HepG2 (cell line): ENCODE measurements around the gene ARHGEF1. TPM values are rescaled to one million over a fixed set of nuclear protein-coding genes. Genes with fewer than 3 reads are reported as not detected.
A peak's percentile ranks its signal among the peaks of the same experiment; 100 is the strongest.

Experiments
- ARHGAP35 ChIP-seq: sonication (generic); formaldehyde crosslinking; IDR thresholded peaks from 2 replicates; pipeline ENCODE4 v1.9.0; 2022; ENCODE audit warnings: mild to moderate bottlenecking, inconsistent platforms, moderate library complexity, missing genetic modification reagents, borderline replicate concordance
- BRD4 ChIP-seq: sonication (generic); formaldehyde crosslinking; IDR thresholded peaks from 2 replicates; pipeline ENCODE4 v1.4.0; 2020; ENCODE audit warnings: missing genetic modification reagents
- CEBPG ChIP-seq: IDR thresholded peaks from 2 replicates; pipeline ENCODE4 v1.6.1; 2016
- FOXP1 ChIP-seq, 2 experiments: fragments of 450-650 bp in 1 of 2; IDR thresholded peaks; 2 replicates each; pipeline ENCODE4 v1.6.1; 2017 to 2018; ENCODE audit warnings: antibody characterized with exemption in 1 of 2
- MIXL1 ChIP-seq: IDR thresholded peaks from 2 replicates; pipeline ENCODE4 v1.6.1; 2016
- MYNN ChIP-seq: sonication (generic); formaldehyde crosslinking; IDR thresholded peaks from 2 replicates; pipeline ENCODE4 v1.4.0; 2020; ENCODE audit warnings: mild to moderate bottlenecking, low read depth, missing genetic modification reagents
- NFE2 ChIP-seq: sonication (generic); formaldehyde crosslinking; IDR thresholded peaks from 2 replicates; pipeline ENCODE4 v1.4.0; 2020; ENCODE audit warnings: missing genetic modification reagents
- POLR2AphosphoS5 ChIP-seq: IDR thresholded peaks from 2 replicates; pipeline ENCODE4 v1.6.1; 2012; ENCODE audit warnings: low read depth, low read length
- SALL1 ChIP-seq: sonication (generic); formaldehyde crosslinking; IDR thresholded peaks from 2 replicates; pipeline ENCODE4 v1.8.0; 2022; ENCODE audit warnings: mild to moderate bottlenecking, missing genetic modification reagents
- SMYD3 ChIP-seq: sonication (generic); formaldehyde crosslinking; IDR thresholded peaks from 2 replicates; pipeline ENCODE4 v1.8.1; 2023; ENCODE audit warnings: mild to moderate bottlenecking, missing genetic modification reagents
- YEATS4 ChIP-seq: sonication (generic); formaldehyde crosslinking; IDR thresholded peaks from 2 replicates; pipeline ENCODE4 v1.4.0; 2020; ENCODE audit warnings: missing genetic modification reagents, borderline replicate concordance
- ZBTB21 ChIP-seq: sonication (generic); formaldehyde crosslinking; IDR thresholded peaks from 2 replicates; pipeline ENCODE4 v1.4.0; 2020; ENCODE audit warnings: missing genetic modification reagents
- ZNF12 ChIP-seq: sonication (generic); formaldehyde crosslinking; IDR thresholded peaks from 2 replicates; pipeline ENCODE4 v1.5.0; 2020; ENCODE audit warnings: missing genetic modification reagents
- ZNF180 ChIP-seq: sonication (generic); formaldehyde crosslinking; IDR thresholded peaks from 2 replicates; pipeline ENCODE4 v1.4.0; 2020; ENCODE audit warnings: low read depth, missing genetic modification reagents, borderline replicate concordance
- ZNF350 ChIP-seq: sonication (generic); formaldehyde crosslinking; IDR thresholded peaks from 2 replicates; pipeline ENCODE4 v1.4.0; 2020; ENCODE audit warnings: mild to moderate bottlenecking, low read depth, missing genetic modification reagents, borderline replicate concordance
- ZNF354B ChIP-seq: sonication (generic); formaldehyde crosslinking; IDR thresholded peaks from 2 replicates; pipeline ENCODE4 v1.8.0; 2022; ENCODE audit warnings: mild to moderate bottlenecking, missing genetic modification reagents
- ZNF441 ChIP-seq: sonication (generic); formaldehyde crosslinking; IDR thresholded peaks from 2 replicates; pipeline ENCODE4 v1.7.0; 2021; ENCODE audit warnings: missing genetic modification reagents, borderline replicate concordance
- ZNF496 ChIP-seq: sonication (generic); formaldehyde crosslinking; IDR thresholded peaks from 2 replicates; pipeline ENCODE4 v1.8.1; 2023; ENCODE audit warnings: mild to moderate bottlenecking, moderate library complexity, missing genetic modification reagents; ENCODE audit not compliant: insufficient replicate concordance
- ZNF564 ChIP-seq: sonication (generic); formaldehyde crosslinking; IDR thresholded peaks from 2 replicates; pipeline ENCODE4 v1.8.1; 2023; ENCODE audit warnings: mild to moderate bottlenecking, missing genetic modification reagents
- ZNF605 ChIP-seq: sonication (generic); formaldehyde crosslinking; IDR thresholded peaks from 2 replicates; pipeline ENCODE4 v1.8.0; 2022; ENCODE audit warnings: mild to moderate bottlenecking, missing genetic modification reagents
- ZNF878 ChIP-seq: sonication (generic); formaldehyde crosslinking; IDR thresholded peaks from 2 replicates; pipeline ENCODE4 v1.8.1; 2023; ENCODE audit warnings: mild to moderate bottlenecking, missing genetic modification reagents, moderate library complexity
- ZSCAN30 ChIP-seq: sonication (generic); formaldehyde crosslinking; IDR thresholded peaks from 2 replicates; pipeline ENCODE4 v1.5.0; 2020; ENCODE audit warnings: mild to moderate bottlenecking, missing genetic modification reagents
- polyA plus RNA-seq, 8 experiments: library from polyadenylated mRNA; depleted of rRNA in 3 of 8; stranded (reverse) in 7 of 8; unstranded in 1 of 8; fragments of >200 nt; fragmentation: Illumina TruSeq in 4 of 8; extraction: Trizol in 4 of 8; gene quantifications; 2 replicates each; pipeline versions ENCODE4 v1.2.1 to v1.2.3, GENCODE V29; 2011 to 2016; ENCODE audit warnings: low read depth in 4 of 8, missing spikeins in 1 of 8, mixed read lengths in 1 of 8; ENCODE audit not compliant: insufficient read depth in 1 of 8
- total RNA-seq, 5 experiments: library from RNA; depleted of rRNA; stranded (reverse); fragments of >200 nt; fragmentation: Illumina TruSeq; extraction: Trizol; gene quantifications; 2 replicates each; pipeline ENCODE4 v1.2.3, GENCODE V29; 2016; ENCODE audit warnings: low read depth in 1 of 5
- TF ChIP-seq, protein P1 (sequence below): sonication (generic); formaldehyde crosslinking; IDR thresholded peaks from 2 replicates; pipeline ENCODE4 v1.5.0; 2020; ENCODE audit warnings: missing genetic modification reagents
- TF ChIP-seq, protein P2 (sequence below): sonication (generic); formaldehyde crosslinking; IDR thresholded peaks from 2 replicates; pipeline ENCODE4 v1.5.0; 2020; ENCODE audit warnings: missing genetic modification reagents
- TF ChIP-seq, protein P3 (sequence below): sonication (generic); formaldehyde crosslinking; IDR thresholded peaks from 2 replicates; pipeline ENCODE4 v1.4.0; 2020; ENCODE audit warnings: missing genetic modification reagents, borderline replicate concordance

Gene ARHGEF1
- total and polyA plus RNA-seq, 2 of the 13 experiments (the other 11 are each of a cell fraction or from before 2014, with no cell fraction given): 33.7 to 34.7 TPM

DNA sequence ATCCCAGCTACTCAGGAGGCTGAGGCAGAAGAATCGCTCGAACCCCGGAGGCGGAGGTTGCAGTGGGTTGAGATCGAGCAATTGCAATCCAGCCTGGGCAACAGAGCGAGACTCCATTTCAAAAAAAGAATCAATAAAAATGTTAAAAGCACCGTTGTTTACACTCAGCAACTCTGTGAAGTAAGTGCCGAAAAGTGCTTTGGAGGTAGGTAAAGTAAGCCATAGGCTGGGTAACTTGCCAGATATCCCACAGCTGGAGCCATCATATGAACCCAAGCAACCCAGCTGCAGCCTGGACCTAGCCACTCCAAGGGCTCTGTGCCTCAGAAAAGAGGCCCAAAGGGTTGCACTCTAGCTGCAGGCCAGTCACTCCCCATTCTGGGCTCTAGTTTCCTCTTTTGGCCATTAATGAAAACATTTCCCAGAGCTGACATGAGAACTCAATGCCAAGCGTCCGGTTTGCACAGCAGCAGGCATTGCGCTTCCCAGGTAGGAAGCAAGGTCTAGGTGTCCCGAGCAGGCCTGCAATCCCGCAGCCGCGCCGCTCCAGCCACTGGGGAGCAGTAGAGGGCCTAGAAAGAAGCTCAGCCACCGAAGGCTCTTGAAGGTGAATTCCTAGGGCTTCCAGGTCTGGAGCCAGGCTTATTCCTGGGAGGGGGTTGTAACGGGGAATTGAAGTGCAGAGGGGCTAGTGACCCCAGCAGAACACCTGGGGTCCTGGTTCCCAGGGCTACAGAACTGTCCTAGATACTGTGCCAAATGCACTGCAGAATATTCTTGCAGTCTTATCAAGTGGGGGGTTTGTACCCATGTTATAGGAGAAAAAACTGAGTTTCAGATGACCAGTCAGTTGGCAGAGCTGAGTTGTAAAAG lies 10.0 kb upstream of the ARHGEF1 start (continued):
- no peak for TF ChIP-seq SMYD3 (CRISPR knock-in tag)
- TF ChIP-seq ZNF878: no peak
- no peak for TF ChIP-seq ZNF496 (CRISPR knock-in tag)
- TF ChIP-seq ARHGAP35 (CRISPR knock-in tag): no peak
- TF ChIP-seq POLR2AphosphoS5: peak; percentile 59
- TF ChIP-seq MYNN: no peak
- TF ChIP-seq, protein P1, sequence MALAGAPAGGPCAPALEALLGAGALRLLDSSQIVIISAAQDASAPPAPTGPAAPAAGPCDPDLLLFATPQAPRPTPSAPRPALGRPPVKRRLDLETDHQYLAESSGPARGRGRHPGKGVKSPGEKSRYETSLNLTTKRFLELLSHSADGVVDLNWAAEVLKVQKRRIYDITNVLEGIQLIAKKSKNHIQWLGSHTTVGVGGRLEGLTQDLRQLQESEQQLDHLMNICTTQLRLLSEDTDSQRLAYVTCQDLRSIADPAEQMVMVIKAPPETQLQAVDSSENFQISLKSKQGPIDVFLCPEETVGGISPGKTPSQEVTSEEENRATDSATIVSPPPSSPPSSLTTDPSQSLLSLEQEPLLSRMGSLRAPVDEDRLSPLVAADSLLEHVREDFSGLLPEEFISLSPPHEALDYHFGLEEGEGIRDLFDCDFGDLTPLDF (CRISPR knock-in tag): no peak
- no peak for TF ChIP-seq ZNF12
- TF ChIP-seq CEBPG (CRISPR knock-in tag): peak; percentile 37; the same call in 1 of the 2 replicates
- no peak for TF ChIP-seq BRD4 (CRISPR knock-in tag)
- TF ChIP-seq SALL1 (CRISPR knock-in tag): peak; percentile 35; the same call in 1 of the 2 replicates
- no peak for TF ChIP-seq ZNF180 (CRISPR knock-in tag)
- no peak for TF ChIP-seq FOXP1 (IDR thresholded peaks at IDR 0.05)
- TF ChIP-seq FOXP1 (CRISPR knock-in tag; IDR thresholded peaks at IDR 0.05): no peak
- TF ChIP-seq, protein P2, sequence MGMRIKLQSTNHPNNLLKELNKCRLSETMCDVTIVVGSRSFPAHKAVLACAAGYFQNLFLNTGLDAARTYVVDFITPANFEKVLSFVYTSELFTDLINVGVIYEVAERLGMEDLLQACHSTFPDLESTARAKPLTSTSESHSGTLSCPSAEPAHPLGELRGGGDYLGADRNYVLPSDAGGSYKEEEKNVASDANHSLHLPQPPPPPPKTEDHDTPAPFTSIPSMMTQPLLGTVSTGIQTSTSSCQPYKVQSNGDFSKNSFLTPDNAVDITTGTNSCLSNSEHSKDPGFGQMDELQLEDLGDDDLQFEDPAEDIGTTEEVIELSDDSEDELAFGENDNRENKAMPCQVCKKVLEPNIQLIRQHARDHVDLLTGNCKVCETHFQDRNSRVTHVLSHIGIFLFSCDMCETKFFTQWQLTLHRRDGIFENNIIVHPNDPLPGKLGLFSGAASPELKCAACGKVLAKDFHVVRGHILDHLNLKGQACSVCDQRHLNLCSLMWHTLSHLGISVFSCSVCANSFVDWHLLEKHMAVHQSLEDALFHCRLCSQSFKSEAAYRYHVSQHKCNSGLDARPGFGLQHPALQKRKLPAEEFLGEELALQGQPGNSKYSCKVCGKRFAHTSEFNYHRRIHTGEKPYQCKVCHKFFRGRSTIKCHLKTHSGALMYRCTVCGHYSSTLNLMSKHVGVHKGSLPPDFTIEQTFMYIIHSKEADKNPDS: no peak
- no peak; the same call in 1 of the 2 replicates for TF ChIP-seq ZSCAN30
- 0 out of 2 replicates have a peak, but pooled peaks have one; percentile 25 for TF ChIP-seq ZNF605 (CRISPR knock-in tag)
- TF ChIP-seq ZBTB21 (CRISPR knock-in tag): no peak
- 0 out of 2 replicates have a peak, but pooled peaks have one; percentile 25 for TF ChIP-seq ZNF441 (CRISPR knock-in tag)
- TF ChIP-seq NFE2 (CRISPR knock-in tag): no peak
- TF ChIP-seq MIXL1 (CRISPR knock-in tag): peak; percentile 10; the same call in 1 of the 2 replicates
- TF ChIP-seq ZNF350 (CRISPR knock-in tag): no peak
- TF ChIP-seq, protein P3, sequence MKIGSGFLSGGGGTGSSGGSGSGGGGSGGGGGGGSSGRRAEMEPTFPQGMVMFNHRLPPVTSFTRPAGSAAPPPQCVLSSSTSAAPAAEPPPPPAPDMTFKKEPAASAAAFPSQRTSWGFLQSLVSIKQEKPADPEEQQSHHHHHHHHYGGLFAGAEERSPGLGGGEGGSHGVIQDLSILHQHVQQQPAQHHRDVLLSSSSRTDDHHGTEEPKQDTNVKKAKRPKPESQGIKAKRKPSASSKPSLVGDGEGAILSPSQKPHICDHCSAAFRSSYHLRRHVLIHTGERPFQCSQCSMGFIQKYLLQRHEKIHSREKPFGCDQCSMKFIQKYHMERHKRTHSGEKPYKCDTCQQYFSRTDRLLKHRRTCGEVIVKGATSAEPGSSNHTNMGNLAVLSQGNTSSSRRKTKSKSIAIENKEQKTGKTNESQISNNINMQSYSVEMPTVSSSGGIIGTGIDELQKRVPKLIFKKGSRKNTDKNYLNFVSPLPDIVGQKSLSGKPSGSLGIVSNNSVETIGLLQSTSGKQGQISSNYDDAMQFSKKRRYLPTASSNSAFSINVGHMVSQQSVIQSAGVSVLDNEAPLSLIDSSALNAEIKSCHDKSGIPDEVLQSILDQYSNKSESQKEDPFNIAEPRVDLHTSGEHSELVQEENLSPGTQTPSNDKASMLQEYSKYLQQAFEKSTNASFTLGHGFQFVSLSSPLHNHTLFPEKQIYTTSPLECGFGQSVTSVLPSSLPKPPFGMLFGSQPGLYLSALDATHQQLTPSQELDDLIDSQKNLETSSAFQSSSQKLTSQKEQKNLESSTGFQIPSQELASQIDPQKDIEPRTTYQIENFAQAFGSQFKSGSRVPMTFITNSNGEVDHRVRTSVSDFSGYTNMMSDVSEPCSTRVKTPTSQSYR (CRISPR knock-in tag): no peak
- TF ChIP-seq ZNF564: no peak
- no peak for TF ChIP-seq YEATS4
- TF ChIP-seq ZNF354B (CRISPR knock-in tag): no peak
